IMR-90 (cell line): ENCODE data around the gene GALNT13. TPM values are rescaled to one million over a fixed set of nuclear protein-coding genes. Genes with fewer than 3 reads are reported as not detected.

Experiments
- ATAC-seq: fragments of 200-7000 bp; cut with Tn5 transposase; 2 replicates; pipeline ENCODE4 v1.9.1; 2020; ENCODE audit warnings: low read depth, mild to moderate bottlenecking, moderate library complexity
- BruUV-seq: library from RNA; stranded (reverse); fragments of 400-500 nt; replicated peaks from 2 replicates; lab custom pipeline; 2021; lab: Mats Ljungman, UMichigan
- CTCF ChIA-PET: fragments of 300-600 bp; formaldehyde crosslinking; extraction: SDS; loops from one replicate; lab custom pipeline; 2021; ENCODE audit warnings: antibody characterized with exemption; lab: Yijun Ruan, JAX
- POLR2A ChIA-PET: fragments of 300-600 bp; sonication (Branson Sonifier 250); formaldehyde crosslinking; loops from one replicate; lab custom pipeline; 2022; ENCODE audit warnings: antibody characterized with exemption; ENCODE audit not compliant: unreplicated experiment; lab: Charles Lee
- DNase-seq: peaks from one replicate; pipeline ENCODE4 v3.0.0; 2013
- H2AFZ ChIP-seq: replicated peaks from 2 replicates; pipeline ENCODE3; 2013; ENCODE audit warnings: low read length, mild to moderate bottlenecking; ENCODE audit not compliant: poor library complexity
- H2AK5ac ChIP-seq: 2 replicates; pipeline ENCODE4 v1.6.1; 2013; ENCODE audit warnings: low read depth, low read length, inconsistent platforms
- H2AK9ac ChIP-seq: replicated peaks from 2 replicates; pipeline ENCODE3; 2013; ENCODE audit warnings: mild to moderate bottlenecking, low read depth, low read length, moderate library complexity; ENCODE audit not compliant: poor library complexity
- H2BK120ac ChIP-seq: 2 replicates; pipeline ENCODE4 v1.6.1; 2013; ENCODE audit warnings: low read depth, low read length, inconsistent platforms
- H2BK15ac ChIP-seq: 3 replicates; pipeline ENCODE4 v1.6.1; 2013; ENCODE audit warnings: low read depth, low read length, inconsistent platforms
- H2BK20ac ChIP-seq: 2 replicates; pipeline ENCODE4 v1.6.1; 2013; ENCODE audit warnings: low read depth, mild to moderate bottlenecking, inconsistent platforms, low read length, moderate library complexity
- H2BK5ac ChIP-seq: 2 replicates; pipeline ENCODE4 v1.6.1; 2013; ENCODE audit warnings: mild to moderate bottlenecking, low read depth, low read length, inconsistent platforms; ENCODE audit not compliant: poor library complexity, severe bottlenecking
- H3K14ac ChIP-seq: replicated peaks from 2 replicates; pipeline ENCODE4 v1.6.1; 2013; ENCODE audit warnings: low read depth, low read length, inconsistent platforms
- H3K18ac ChIP-seq: 2 replicates; pipeline ENCODE4 v1.6.1; 2013; ENCODE audit warnings: low read depth, low read length, control low read depth
- H3K23ac ChIP-seq: 2 replicates; pipeline ENCODE4 v1.6.1; 2013; ENCODE audit warnings: low read depth, low read length, inconsistent platforms
- H3K27ac ChIP-seq: 2 replicates; pipeline ENCODE4 v1.5.1; 2013; ENCODE audit warnings: mild to moderate bottlenecking, control low read depth, low read length; ENCODE audit not compliant: insufficient read depth
- H3K27me3 ChIP-seq: 2 replicates; pipeline ENCODE4 v1.6.1; 2013; ENCODE audit warnings: low read length; ENCODE audit not compliant: control insufficient read depth, insufficient read depth
- H3K36me3 ChIP-seq: 2 replicates; pipeline ENCODE4 v1.6.1; 2013; ENCODE audit warnings: low read length, mixed read lengths; ENCODE audit not compliant: control insufficient read depth, insufficient read depth
- H3K4ac ChIP-seq: 2 replicates; pipeline ENCODE4 v1.6.1; 2013; ENCODE audit warnings: low read depth, low read length, inconsistent platforms
- H3K4me1 ChIP-seq: 2 replicates; pipeline ENCODE4 v1.6.1; 2013; ENCODE audit warnings: low read length, mixed read lengths; ENCODE audit not compliant: control insufficient read depth, insufficient read depth
- H3K4me2 ChIP-seq: 2 replicates; pipeline ENCODE4 v1.6.1; 2013; ENCODE audit warnings: low read depth, mild to moderate bottlenecking, control low read depth, low read length, moderate library complexity
- H3K4me3 ChIP-seq: 2 replicates; pipeline ENCODE4 v1.5.1; 2013; ENCODE audit warnings: low read depth, mild to moderate bottlenecking, control low read depth, low read length, moderate library complexity; ENCODE audit not compliant: insufficient read depth
- H3K56ac ChIP-seq: 2 replicates; pipeline ENCODE4 v1.6.1; 2013; ENCODE audit warnings: low read length, inconsistent platforms; ENCODE audit not compliant: insufficient read depth; ENCODE audit errors: extremely low read depth
- H3K79me1 ChIP-seq, 2 experiments: 2 replicates each; pipeline ENCODE4 v1.6.1; 2013; ENCODE audit warnings: low read length in 2 of 2, inconsistent platforms in 1 of 2, low read depth in 1 of 2
- H3K9ac ChIP-seq: 2 replicates; pipeline ENCODE4 v1.6.1; 2013; ENCODE audit warnings: low read depth, low read length, control low read depth
- H3K9me1 ChIP-seq: 2 replicates; pipeline ENCODE4 v1.6.1; 2013; ENCODE audit warnings: low read length, inconsistent platforms; ENCODE audit not compliant: insufficient read depth
- H3K9me3 ChIP-seq: 2 replicates; pipeline ENCODE4 v1.6.1; 2013; ENCODE audit warnings: low read length; ENCODE audit not compliant: control insufficient read depth, insufficient read depth
- H4K20me1 ChIP-seq: 2 replicates; pipeline ENCODE4 v1.6.1; 2013; ENCODE audit warnings: low read length, inconsistent platforms; ENCODE audit not compliant: insufficient read depth
- H4K5ac ChIP-seq: 2 replicates; pipeline ENCODE4 v1.6.1; 2013; ENCODE audit warnings: mild to moderate bottlenecking, low read depth, low read length, control low read depth
- H4K8ac ChIP-seq, 2 experiments: 2 replicates each; pipeline ENCODE4 v1.6.1; 2013; ENCODE audit warnings: low read depth in 2 of 2, low read length in 2 of 2, control low read depth in 1 of 2, inconsistent platforms in 1 of 2
- H4K91ac ChIP-seq: 2 replicates; pipeline ENCODE4 v1.6.1; 2013; ENCODE audit warnings: low read depth, low read length, inconsistent platforms; ENCODE audit not compliant: insufficient read depth
- BHLHE40 ChIP-seq: fragments of 150-350 bp; IDR thresholded peaks from 2 replicates; pipeline ENCODE4 v1.6.1; 2016; ENCODE audit warnings: mild to moderate bottlenecking, low read depth, low read length
- RAD21 ChIP-seq: IDR thresholded peaks from 2 replicates; pipeline ENCODE4 v1.6.1; 2012; ENCODE audit warnings: low read length, improper control_type of control experiment
- USF2 ChIP-seq: fragments of 150-350 bp; IDR thresholded peaks from 2 replicates; pipeline ENCODE4 v1.6.1; 2017; ENCODE audit warnings: mild to moderate bottlenecking, antibody characterized with exemption, low read length, low read depth
- dilution Hi-C: fragments of 300-500 bp; cut with HindIII; formaldehyde crosslinking; loops from one replicate; pipeline ENCODE4 v1.14.3; 2018; ENCODE audit warnings: low sequenced_read_pairs; ENCODE audit not compliant: unreplicated experiment
- in situ Hi-C: fragments of 300-500 bp; cut with MboI; formaldehyde crosslinking; loops from 3 replicates; pipeline ENCODE4 v1.14.3; 2019; ENCODE audit warnings: low sequenced_read_pairs, inconsistent platforms, mixed read lengths
- intact Hi-C: fragments of 100-400 bp; cut with micrococcal nuclease; formaldehyde crosslinking; loops from 2 replicates; pipeline ENCODE4 v1.10.0; 2022
- polyA plus RNA-seq, 3 experiments: library from polyadenylated mRNA; depleted of rRNA; stranded (reverse); fragments of >200 nt; gene quantifications; 2 replicates each; pipeline ENCODE4 v1.2.3, GENCODE V29; 2012; ENCODE audit warnings: low replicate concordance in 1 of 3
- total RNA-seq: library from RNA; depleted of rRNA; stranded (reverse); fragments of >200 nt; gene quantifications from 2 replicates; pipeline ENCODE4 v1.2.3, GENCODE V29; 2012

Gene GALNT13
- total and polyA plus RNA-seq, 2 of the 4 experiments (the other 2 are of a cell fraction) = 0.03 TPM; not detected in 1

GRCh38 chr2:154195644-154196195 lies 324.0 kb downstream of the GALNT13 start:
- no peak overlapping the region for H3K23ac ChIP-seq
- in situ Hi-C loops = no loop called here
- peaks cover 7% of the 10 kb centered on the region for H3K9me3 ChIP-seq
- H3K79me1 ChIP-seq = no peaks in the 10 kb centered on the region
- no peak overlapping the region for H3K4ac ChIP-seq
- H3K9me1 ChIP-seq = no peaks in the 10 kb centered on the region
- no peaks in the 10 kb centered on the region for H4K20me1 ChIP-seq
- no peak overlapping the region for H3K4me3 ChIP-seq
- no peaks in the 10 kb centered on the region for H3K36me3 ChIP-seq
- H2BK15ac ChIP-seq = no peak overlapping the region
- H3K9ac ChIP-seq = no peak overlapping the region
- no peak overlapping the region for H3K18ac ChIP-seq
- H4K5ac ChIP-seq = no peak overlapping the region
- H3K14ac ChIP-seq = no peak overlapping the region
- no peak overlapping the region for H2AFZ ChIP-seq
- H2AK5ac ChIP-seq = no peak overlapping the region
- no peak overlapping the region for H4K8ac ChIP-seq
- no TSS peak for BruUV-seq
- no peaks in the 10 kb centered on the region for H3K4me1 ChIP-seq
- no peak for ATAC-seq
- DNase-seq = no peak
- no peak overlapping the region for H3K4me2 ChIP-seq
- H2BK20ac ChIP-seq = no peak overlapping the region
- CTCF ChIA-PET = no interaction called here
- no peak overlapping the region for H3K56ac ChIP-seq
- H2BK120ac ChIP-seq = no peak overlapping the region
- H4K91ac ChIP-seq = no peak overlapping the region
- no peak overlapping the region for H2BK5ac ChIP-seq
- H3K27ac ChIP-seq = no peak overlapping the region
- H3K27me3 ChIP-seq = no peaks in the 10 kb centered on the region
- dilution Hi-C loops = no loop called here
- intact Hi-C loops = no loop called here
- POLR2A ChIA-PET = interaction anchor here (0.6 kb wide), 1 partner anchor 183 kb away, joined by 4 read pairs; no protein-coding TSS in a partner anchor
- no peak for TF ChIP-seq USF2
- TF ChIP-seq RAD21 = no peak
- no peak for TF ChIP-seq BHLHE40
- no peak overlapping the region for H2AK9ac ChIP-seq
